OCI-LY1 (cell line): ENCODE data around the gene LMBR1L.

Source experiments
- H2AFZ ChIP-seq: fragments of 200-600 bp; sonication (generic), shearing (Covaris generic); 2 replicates; pipeline ENCODE4 v1.6.0; 2014; ENCODE audit warnings: antibody characterized with exemption, mild to moderate bottlenecking, low read length
- H3F3A ChIP-seq: fragments of 200-600 bp; sonication (generic), shearing (Covaris generic); 2 replicates; pipeline ENCODE4 v1.6.0; 2014; ENCODE audit warnings: mild to moderate bottlenecking, antibody characterized with exemption, low read length, moderate library complexity; ENCODE audit not compliant: insufficient read depth
- H3K27ac ChIP-seq: fragments of 200-600 bp; sonication (generic); 2 replicates; pipeline ENCODE4 v1.5.1; 2014; ENCODE audit warnings: low read length, mixed run types, mild to moderate bottlenecking, low read depth; ENCODE audit not compliant: poor library complexity, severe bottlenecking
- H3K27me3 ChIP-seq: fragments of 200-600 bp; sonication (generic); 2 replicates; pipeline ENCODE4 v1.6.0; 2014; ENCODE audit warnings: antibody characterized with exemption, mild to moderate bottlenecking, low read length, moderate library complexity; ENCODE audit not compliant: insufficient read depth
- H3K36me3 ChIP-seq: fragments of 200-600 bp; sonication (generic); 2 replicates; pipeline ENCODE4 v1.6.1; 2014; ENCODE audit warnings: mild to moderate bottlenecking, antibody characterized with exemption, low read length, moderate library complexity, mixed read lengths; ENCODE audit not compliant: insufficient read depth
- H3K4me1 ChIP-seq: fragments of 200-600 bp; sonication (generic); 2 replicates; pipeline ENCODE4 v1.5.1; 2014; ENCODE audit warnings: mild to moderate bottlenecking, low read length, moderate library complexity; ENCODE audit not compliant: insufficient read depth, severe bottlenecking
- H3K4me2 ChIP-seq: fragments of 200-600 bp; sonication (generic), shearing (Covaris generic); 2 replicates; pipeline ENCODE4 v1.6.1; 2014; ENCODE audit warnings: low read length
- H3K4me3 ChIP-seq: fragments of 200-600 bp; sonication (generic); 2 replicates; pipeline ENCODE4 v1.5.1; 2014; ENCODE audit warnings: low read length, low read depth, mild to moderate bottlenecking, mixed read lengths; ENCODE audit not compliant: poor library complexity, severe bottlenecking
- H3K79me2 ChIP-seq: fragments of 200-600 bp; shearing (Covaris generic); 2 replicates; pipeline ENCODE4 v1.6.1; 2016; ENCODE audit warnings: mixed run types, low read length, mixed read lengths; ENCODE audit not compliant: insufficient read depth
- H3K9ac ChIP-seq: fragments of 200-600 bp; sonication (generic), shearing (Covaris generic); 2 replicates; pipeline ENCODE4 v1.6.1; 2014; ENCODE audit warnings: mild to moderate bottlenecking, low read length, mixed read lengths
- H3K9me2 ChIP-seq: fragments of 200-600 bp; sonication (generic), shearing (Covaris generic); 2 replicates; pipeline ENCODE4 v1.6.1; 2014; ENCODE audit warnings: low read depth, mild to moderate bottlenecking, low read length, mixed read lengths
- H3K9me3 ChIP-seq: fragments of 200-600 bp; shearing (Covaris generic); 2 replicates; pipeline ENCODE4 v1.6.1; 2014; ENCODE audit warnings: low read length, mixed read lengths
- H4K20me1 ChIP-seq: fragments of 200-600 bp; sonication (generic), shearing (Covaris generic); 2 replicates; pipeline ENCODE4 v1.6.0; 2016; ENCODE audit warnings: mild to moderate bottlenecking, low read length; ENCODE audit not compliant: insufficient read depth
- EZH2 ChIP-seq: fragments of 200-600 bp; sonication (generic), shearing (Covaris generic); IDR thresholded peaks from 2 replicates; pipeline ENCODE4 v1.8.0; 2017; ENCODE audit warnings: borderline replicate concordance, mixed run types, mild to moderate bottlenecking, antibody characterized with exemption, low read length, moderate library complexity, mixed read lengths
- TF ChIP-seq, protein P1 (sequence below): fragments of 200-600 bp; sonication (generic), shearing (Covaris generic); IDR thresholded peaks from 2 replicates; pipeline ENCODE4 v1.5.1; 2017; ENCODE audit warnings: mild to moderate bottlenecking, antibody characterized with exemption, low read length, moderate library complexity, mixed read lengths

The LMBR1L gene

DNA sequence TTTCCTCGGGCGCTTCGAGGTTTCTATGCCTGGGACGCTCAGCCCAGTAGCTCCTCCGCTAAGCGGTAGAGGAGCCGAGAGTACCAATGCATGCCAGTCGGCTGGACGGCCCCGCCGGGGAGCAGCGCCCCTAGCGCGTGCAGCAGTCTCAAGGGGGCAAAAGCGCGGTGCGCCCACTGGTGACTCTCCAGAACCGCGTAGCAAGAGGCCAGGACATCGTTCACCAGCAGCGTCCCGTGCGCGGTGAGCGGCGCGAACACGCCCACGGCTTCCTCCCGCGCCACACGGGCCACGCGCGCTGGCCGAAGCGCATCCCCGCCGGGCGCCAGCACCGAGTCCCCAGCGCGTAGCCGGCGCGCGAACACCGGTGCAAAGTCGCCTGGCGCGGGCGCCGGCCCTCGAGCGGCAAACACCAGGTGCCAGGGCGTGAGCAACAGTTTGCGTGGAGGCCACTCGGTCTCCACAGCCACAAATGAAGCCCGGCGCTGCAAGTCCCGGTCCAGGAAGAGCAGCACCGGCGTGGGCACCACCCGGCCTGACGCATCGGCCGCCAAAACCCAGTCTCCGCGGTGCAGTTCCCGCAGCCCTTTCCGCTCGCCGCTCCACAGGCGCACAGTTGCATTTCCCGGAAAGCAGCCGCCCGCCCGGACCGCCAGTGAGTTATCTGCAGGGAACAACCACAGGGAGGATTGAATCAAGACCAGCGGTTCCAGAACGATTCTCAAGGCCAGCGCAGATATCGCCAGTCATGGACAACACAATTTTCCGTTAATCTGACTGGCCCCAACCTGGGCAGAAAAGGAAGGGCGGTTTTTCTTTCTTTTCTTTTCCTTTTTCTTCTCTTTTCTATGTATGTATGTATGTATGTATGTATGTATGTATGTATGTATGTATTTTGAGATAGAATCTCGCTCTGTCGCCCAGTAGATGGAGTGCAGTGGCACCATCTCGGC lies 20.6 kb downstream of the LMBR1L start:
- H3K4me3 ChIP-seq: peak overlapping the region; percentile 1
- no peak overlapping the region for H2AFZ ChIP-seq
- H3F3A ChIP-seq: no peaks in the 10 kb centered on the region
- peaks cover 27% of the 10 kb centered on the region for H3K4me1 ChIP-seq
- H3K4me2 ChIP-seq: peak overlapping the region; percentile 6; the same call in 1 of the 2 replicates
- TF ChIP-seq, protein P1, sequence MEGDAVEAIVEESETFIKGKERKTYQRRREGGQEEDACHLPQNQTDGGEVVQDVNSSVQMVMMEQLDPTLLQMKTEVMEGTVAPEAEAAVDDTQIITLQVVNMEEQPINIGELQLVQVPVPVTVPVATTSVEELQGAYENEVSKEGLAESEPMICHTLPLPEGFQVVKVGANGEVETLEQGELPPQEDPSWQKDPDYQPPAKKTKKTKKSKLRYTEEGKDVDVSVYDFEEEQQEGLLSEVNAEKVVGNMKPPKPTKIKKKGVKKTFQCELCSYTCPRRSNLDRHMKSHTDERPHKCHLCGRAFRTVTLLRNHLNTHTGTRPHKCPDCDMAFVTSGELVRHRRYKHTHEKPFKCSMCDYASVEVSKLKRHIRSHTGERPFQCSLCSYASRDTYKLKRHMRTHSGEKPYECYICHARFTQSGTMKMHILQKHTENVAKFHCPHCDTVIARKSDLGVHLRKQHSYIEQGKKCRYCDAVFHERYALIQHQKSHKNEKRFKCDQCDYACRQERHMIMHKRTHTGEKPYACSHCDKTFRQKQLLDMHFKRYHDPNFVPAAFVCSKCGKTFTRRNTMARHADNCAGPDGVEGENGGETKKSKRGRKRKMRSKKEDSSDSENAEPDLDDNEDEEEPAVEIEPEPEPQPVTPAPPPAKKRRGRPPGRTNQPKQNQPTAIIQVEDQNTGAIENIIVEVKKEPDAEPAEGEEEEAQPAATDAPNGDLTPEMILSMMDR: peak; percentile 48
- TF ChIP-seq EZH2: no peak
- H3K9ac ChIP-seq: no peak overlapping the region
- no peaks in the 10 kb centered on the region for H3K9me3 ChIP-seq
- no peaks in the 10 kb centered on the region for H3K36me3 ChIP-seq
- H3K27me3 ChIP-seq: no peaks in the 10 kb centered on the region; the same call in none of the 2 replicates
- no peaks in the 10 kb centered on the region for H3K9me2 ChIP-seq
- no peak overlapping the region for H3K27ac ChIP-seq
- H3K79me2 ChIP-seq: no peaks in the 10 kb centered on the region
- H4K20me1 ChIP-seq: no peaks in the 10 kb centered on the region

DNA sequence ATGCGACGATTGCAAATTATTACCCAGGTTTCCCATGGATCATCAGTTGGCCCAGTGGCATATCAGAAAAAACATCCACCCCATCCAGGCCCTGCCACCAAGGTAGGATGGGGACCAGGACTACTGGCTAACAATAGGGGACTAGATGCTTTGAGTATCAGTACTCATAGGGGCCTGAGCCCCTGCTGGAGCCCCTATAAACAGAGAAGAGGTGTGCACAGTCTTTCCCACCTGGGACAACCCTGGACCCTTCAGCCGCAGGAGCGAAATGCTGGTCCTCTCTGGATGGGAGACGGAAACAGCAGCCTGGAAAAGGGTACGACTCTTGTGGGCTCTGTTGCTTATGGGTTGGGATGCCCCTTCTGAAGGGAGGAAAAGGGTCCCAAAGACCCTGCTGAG lies 21.7 kb downstream of the LMBR1L start:
- Histone ChIP-seq H3K27ac (no peak overlapping the region), H3K79me2 (no peaks in the 10 kb centered on the region), H3K4me2 (no peak overlapping the region), H4K20me1 (no peaks in the 10 kb centered on the region), H3K27me3 (no peaks in the 10 kb centered on the region; the same call in none of the 2 replicates), H3K9ac (no peak overlapping the region), H3K4me1 (peaks cover 18% of the 10 kb centered on the region), H2AFZ (no peak overlapping the region), H3K9me3 (no peaks in the 10 kb centered on the region), H3K36me3 (no peaks in the 10 kb centered on the region), H3K4me3 (no peak overlapping the region), H3K9me2 (no peaks in the 10 kb centered on the region), H3F3A (no peaks in the 10 kb centered on the region)
- TF ChIP-seq, protein P1: no peak
- no peak for TF ChIP-seq EZH2

DNA sequence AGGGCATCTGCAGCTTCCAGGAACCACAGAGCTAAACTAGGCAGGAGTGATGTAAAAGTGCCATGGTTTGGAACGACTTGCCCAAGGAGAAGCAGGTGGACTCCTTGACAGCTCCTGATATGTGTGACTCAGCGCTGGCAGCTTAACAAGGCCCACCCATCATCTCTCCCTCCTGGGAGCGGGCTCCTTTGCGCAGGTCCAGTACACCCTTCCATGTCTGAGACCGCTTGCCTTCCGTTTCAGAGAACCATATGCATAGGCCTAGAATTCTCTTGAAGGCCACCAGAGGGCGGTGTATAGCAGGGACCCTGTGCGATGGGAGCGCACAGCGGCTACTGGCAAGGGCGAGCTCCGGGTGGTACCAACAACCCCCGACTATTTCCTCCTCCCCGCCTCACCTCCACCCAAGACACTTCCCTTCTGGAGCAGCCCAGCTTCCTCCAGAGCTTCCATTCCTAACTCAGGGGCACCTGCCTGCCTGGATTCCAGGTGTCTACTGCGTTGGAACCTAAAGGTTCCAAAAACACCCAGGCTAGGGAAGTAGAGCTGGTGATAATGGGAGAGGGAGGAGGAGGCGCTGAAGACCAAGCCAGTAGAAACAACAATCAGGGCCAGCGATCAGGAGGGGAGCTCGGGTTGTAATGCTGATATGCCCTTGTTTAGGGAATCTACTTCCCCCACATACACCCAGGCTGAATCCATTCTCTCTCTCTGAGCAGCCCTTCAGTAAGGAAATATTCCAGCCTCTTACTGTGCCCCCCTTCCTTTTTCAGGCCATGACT lies 22.3 kb downstream of the LMBR1L start:
- no peaks in the 10 kb centered on the region for H3K36me3 ChIP-seq
- no peak overlapping the region; the same call in 1 of the 2 replicates for H3K9ac ChIP-seq
- peaks cover 15% of the 10 kb centered on the region for H3K4me1 ChIP-seq
- no peaks in the 10 kb centered on the region for H3K79me2 ChIP-seq
- no peaks in the 10 kb centered on the region for H4K20me1 ChIP-seq
- TF ChIP-seq, protein P1: peak; percentile 94
- TF ChIP-seq EZH2: no peak
- no peaks in the 10 kb centered on the region for H3K9me2 ChIP-seq
- no peak overlapping the region for H3K27ac ChIP-seq
- peak overlapping the region; percentile 37; the same call in 1 of the 2 replicates for H3K4me2 ChIP-seq
- no peaks in the 10 kb centered on the region for H3F3A ChIP-seq
- peak overlapping the region; percentile 23; the same call in 1 of the 2 replicates for H2AFZ ChIP-seq
- H3K9me3 ChIP-seq: no peaks in the 10 kb centered on the region
- H3K27me3 ChIP-seq: no peaks in the 10 kb centered on the region; the same call in none of the 2 replicates
- no peak overlapping the region for H3K4me3 ChIP-seq
